ENCODE measurements around the gene POLR3G.

The POLR3G gene, protein sequence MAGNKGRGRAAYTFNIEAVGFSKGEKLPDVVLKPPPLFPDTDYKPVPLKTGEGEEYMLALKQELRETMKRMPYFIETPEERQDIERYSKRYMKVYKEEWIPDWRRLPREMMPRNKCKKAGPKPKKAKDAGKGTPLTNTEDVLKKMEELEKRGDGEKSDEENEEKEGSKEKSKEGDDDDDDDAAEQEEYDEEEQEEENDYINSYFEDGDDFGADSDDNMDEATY

DNA sequence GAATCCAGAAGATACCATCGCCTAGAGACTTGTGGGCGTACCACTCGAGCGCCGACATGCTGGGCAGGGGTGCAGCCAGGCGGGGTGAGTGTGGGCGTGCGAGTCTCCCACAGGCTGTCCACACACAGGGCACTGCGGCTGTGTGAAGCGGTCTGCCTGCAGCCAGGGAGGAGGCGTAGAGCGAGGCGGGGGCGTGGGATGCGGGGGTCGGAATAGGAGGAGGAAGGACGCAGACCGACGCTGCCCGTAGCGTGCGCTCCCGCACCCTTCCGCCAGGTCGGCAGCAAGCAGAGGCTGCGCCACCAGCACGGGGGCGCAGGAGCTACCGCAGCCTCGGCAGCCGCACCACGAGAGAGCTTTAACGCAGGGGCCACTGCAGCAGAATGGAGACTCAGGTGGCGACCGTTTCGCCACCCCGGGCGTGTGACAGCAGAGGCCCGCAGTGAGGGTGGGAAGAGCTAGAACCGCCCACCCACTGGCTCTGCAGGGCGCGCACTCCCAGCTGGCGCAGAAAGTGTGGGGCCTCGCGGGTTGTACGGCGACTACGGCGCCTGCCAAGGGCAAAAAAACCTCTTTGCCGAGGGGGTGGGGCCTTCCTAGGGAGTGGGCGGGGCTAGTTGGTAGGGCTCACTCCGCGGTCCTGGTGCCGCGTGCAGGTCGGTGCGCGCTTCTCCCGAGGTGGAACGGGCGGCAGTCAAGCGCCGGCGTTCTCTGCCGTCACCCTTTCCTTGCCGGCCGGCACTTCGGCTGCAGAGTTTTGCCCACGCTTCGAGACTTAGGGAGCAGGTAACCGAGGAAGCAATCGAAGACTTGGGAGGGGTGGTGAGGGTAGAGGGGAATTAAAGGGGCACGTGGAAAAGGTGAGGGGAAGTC, at the start of gene POLR3G, which contains the start of gene MBLAC2:
Gene POLR3G, plus strand, starts transcription at position 630 of the 873 bp plus-strand sequence. CDS start 10,704 bp downstream, outside the sequence.
Gene MBLAC2, minus strand, starts transcription at position 537 of the 873 bp plus-strand sequence. Its CDS starts 479 bp downstream, at position 58.
- DNase-seq (ENCODE audit: extremely low read depth, low read depth) = peak; percentile 62
- TF ChIP-seq, protein P1, sequence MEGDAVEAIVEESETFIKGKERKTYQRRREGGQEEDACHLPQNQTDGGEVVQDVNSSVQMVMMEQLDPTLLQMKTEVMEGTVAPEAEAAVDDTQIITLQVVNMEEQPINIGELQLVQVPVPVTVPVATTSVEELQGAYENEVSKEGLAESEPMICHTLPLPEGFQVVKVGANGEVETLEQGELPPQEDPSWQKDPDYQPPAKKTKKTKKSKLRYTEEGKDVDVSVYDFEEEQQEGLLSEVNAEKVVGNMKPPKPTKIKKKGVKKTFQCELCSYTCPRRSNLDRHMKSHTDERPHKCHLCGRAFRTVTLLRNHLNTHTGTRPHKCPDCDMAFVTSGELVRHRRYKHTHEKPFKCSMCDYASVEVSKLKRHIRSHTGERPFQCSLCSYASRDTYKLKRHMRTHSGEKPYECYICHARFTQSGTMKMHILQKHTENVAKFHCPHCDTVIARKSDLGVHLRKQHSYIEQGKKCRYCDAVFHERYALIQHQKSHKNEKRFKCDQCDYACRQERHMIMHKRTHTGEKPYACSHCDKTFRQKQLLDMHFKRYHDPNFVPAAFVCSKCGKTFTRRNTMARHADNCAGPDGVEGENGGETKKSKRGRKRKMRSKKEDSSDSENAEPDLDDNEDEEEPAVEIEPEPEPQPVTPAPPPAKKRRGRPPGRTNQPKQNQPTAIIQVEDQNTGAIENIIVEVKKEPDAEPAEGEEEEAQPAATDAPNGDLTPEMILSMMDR (IDR thresholded peaks at IDR 0.05; ENCODE audit: low read depth, low read length) = peak; percentile 45

DNA sequence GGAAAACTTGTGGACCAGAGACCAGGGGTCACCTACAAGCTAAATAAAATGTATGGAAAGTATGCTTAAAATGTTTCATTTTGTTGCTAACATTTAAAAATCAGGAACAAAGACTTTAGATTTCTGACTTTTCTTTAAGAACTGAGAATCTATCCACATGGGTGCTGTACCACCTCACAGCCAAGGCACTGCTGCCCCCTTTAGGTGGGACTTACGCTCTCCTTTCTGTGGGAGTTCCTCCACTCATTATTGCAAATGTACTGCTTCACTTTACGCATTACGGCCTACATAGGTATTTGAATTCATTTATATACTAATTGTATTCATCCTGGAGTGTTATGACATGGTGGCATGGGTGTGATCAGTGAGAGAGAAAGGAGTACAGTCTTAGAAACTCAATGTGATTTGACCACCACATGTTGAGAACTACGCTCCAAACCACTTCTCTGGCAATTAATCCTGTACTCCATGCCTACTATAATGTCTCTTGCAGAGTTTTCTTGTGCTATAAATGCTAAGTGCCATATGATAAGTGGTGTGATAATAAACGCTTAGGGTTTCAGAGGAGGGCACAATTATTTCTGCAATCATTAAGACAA, 40.4 kb upstream of the POLR3G start:
- no peak for DNase-seq (ENCODE audit: extremely low read depth, low read depth)

GRCh38 chr5:90437663-90438062, 37.0 kb upstream of the POLR3G start:
- TF ChIP-seq, protein P1 (IDR thresholded peaks at IDR 0.05; ENCODE audit: low read depth, low read length) = no peak
- DNase-seq (ENCODE audit: extremely low read depth, low read depth) = no peak

More for the DNA sequence above, 40.4 kb upstream of the POLR3G start:
- TF ChIP-seq, protein P1 (IDR thresholded peaks at IDR 0.05; ENCODE audit: low read depth, low read length) = peak; percentile 67

GRCh38 chr5:90438100-90438499, 36.6 kb upstream of the POLR3G start:
- no peak for DNase-seq (ENCODE audit: extremely low read depth, low read depth)

GRCh38 chr5:90440644-90441043, 34.0 kb upstream of the POLR3G start:
- TF ChIP-seq, protein P1 (IDR thresholded peaks at IDR 0.05; ENCODE audit: low read depth, low read length) = no peak

More at GRCh38 chr5:90438100-90438499, 36.6 kb upstream of the POLR3G start:
- TF ChIP-seq, protein P1 (IDR thresholded peaks at IDR 0.05; ENCODE audit: low read depth, low read length) = no peak

DNA sequence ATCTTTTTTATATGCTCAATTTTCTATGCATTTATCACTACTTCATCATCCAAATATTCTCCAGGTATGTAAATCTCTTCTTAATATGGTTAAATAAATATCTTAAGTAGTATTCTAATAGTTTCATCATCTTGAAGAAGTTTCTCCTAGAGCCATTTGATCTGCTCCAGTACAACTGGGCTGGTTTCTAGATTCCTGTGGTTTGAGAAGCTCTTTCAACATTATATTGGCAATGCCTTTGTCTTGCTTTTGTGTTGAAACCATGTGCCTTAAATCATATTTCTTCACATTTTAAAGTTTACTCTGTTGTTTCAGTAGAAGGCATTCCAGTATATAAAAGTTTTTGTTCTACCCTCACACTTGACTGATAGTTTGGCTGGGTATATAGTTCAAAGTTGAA, 27.7 kb upstream of the POLR3G start:
- peak; percentile 40 for DNase-seq (ENCODE audit: extremely low read depth, low read depth)
- TF ChIP-seq, protein P1 (IDR thresholded peaks at IDR 0.05; ENCODE audit: low read depth, low read length) = no peak

More at GRCh38 chr5:90440644-90441043, 34.0 kb upstream of the POLR3G start:
- no peak for DNase-seq (ENCODE audit: extremely low read depth, low read depth)
